Fibroblast of skin of left biceps (primary cell): ENCODE measurements around the gene ZNF614.
"Not testable (repeated sequence)": the region's sequence is repeated elsewhere in the genome, so short reads cannot be mapped to it uniquely, and the experiment has no call there.

Experiments used
- DNase-seq, 2 experiments: peaks; one replicate each; pipeline ENCODE4 v3.0.0-alpha.2; 2013; ENCODE audit warnings: low read depth in 2 of 2

Gene ZNF614

DNA sequence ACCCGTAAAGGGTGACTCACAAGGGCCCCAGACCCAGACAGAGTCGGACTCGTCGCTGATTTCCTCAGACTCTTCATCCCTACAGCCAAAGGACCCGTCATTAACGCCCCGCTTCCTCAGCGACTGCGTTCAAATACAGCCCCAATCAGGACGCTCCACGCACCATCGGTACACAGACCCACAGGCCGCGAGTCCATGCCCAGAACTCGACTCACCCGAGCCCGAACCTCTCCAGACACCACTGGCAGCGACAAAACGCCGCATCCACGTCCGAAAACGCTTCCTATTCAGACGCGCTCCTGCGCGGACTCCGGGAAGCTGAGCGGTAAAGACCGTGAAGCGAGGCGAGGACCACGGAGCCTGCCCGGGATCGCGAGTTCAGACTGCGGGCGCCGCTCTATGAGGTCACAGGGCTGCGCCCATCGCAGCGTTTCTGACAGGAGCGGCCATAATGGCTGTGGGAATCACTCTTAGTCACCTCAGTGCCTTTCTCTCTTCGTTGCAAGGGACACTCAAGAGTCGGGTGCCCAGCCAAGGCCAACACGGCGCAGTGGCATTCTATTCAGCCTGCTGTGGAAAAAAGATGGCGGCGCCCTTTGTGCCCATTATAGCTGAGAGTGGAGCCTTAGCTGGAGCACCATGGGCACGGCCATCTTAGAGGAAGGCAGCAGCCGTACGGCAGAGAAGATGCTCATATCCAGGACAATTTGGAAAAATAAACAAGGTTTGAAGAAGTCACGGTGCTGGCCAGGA, at the start of gene ZNF614:
Gene ZNF614 (minus strand): TSS at position 353 of the 753 bp plus-strand sequence. CDS start 2,634 bp downstream, outside the sequence.
- DNase-seq, result peak; percentile 44 to 59

DNA sequence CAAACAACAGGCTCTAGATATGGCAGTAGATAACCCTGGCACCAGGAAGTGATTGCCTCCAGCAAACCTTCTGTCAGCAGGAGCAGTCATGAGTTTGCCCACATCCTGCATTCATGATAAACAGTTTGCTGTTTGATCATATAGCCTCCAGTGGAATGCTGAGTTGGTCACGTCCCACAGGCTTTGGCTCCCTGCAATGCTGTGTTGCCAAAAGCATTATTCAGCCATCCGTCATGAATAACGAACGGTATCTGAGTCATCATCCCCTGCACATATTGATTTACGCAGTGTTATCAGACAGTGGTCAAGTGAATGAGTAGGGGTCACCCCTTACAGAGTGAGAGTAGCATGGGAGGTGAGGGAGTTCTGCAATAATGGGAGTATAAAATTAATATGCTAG, 42.3 kb upstream of the ZNF614 start:
- DNase-seq, result no peak

DNA sequence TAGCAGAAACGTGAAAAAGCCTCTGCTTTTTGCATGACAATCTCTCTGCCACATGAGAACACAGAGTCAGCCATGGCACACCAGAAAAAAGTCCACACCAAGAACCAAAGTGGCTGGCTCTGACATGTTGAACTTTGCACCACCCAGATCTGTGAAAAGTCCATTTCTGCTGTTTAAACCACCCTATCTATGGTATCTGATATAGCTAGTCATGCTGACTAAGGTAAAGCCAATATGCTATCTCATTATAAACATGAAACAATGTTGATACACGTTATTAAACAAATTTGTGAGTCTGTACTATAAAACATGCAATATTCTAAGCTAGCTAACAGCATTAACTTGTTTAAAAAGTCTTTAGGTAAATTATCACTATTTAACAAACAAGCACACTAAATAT, 41.5 kb upstream of the ZNF614 start:
- no peak for DNase-seq

DNA sequence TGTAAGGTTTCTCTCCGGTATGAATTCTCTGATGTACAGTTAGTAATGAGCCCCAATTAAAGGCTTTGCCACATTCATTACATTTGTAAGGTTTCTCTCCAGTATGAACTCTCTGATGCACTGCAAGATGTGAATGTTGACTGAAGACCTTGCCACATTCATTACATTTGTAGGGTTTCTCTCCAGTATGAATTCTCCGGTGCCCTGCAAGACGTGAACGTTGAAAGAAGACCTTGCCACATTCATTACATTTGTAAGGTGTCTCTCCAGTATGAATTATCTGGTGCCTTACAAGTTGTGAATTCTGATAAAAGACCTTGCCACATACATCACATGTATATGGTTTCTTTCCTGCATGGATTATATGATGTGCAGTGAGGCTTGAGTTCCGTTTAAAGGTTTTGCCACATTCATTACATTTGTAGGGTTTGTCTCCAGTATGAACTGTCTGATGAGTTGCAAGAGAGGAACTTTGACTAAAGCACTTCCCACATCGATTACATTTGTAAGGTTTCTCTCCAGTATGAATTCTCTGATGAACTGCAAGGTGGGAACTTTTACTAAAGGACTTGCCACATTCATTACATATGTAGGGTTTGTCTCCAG, 38.2 kb upstream of the ZNF614 start:
- DNase-seq, result no peak

DNA sequence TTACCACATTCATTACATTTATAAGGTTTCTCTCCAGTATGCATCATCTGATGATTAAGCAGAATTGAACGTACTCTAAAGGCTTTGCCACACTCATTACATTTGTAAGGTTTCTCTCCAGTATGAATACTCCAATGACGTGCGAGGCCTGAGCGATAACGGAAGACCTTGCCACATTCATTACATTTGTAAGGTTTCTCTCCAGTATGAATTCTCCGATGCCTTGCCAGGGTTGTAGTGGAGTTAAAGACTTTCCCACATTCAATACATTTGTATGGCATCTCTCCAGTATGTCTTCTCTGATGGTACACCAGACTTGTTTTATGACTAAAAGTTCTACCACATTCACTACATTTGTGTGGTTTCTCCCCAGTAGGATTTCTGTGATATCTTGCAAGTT, 37.2 kb upstream of the ZNF614 start:
- DNase-seq, result no peak

DNA sequence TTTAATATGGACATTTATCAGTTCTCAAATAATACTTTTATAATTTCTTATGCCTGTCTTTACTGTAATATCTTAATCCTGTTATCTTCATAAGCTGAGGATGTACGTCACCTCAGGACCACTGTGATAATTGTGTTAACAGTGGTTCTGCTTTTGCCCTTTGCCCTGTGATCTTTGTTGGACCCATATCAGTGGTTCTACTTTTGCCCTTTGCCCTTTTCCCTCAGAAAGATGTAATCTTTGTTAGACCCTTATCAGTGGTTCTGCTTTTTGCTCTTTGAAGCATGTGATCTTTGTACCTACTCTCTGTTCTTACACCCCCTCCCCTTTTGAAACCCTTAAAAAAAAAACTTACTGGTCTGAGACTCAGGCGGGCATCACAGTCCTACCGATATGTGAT, 28.3 kb upstream of the ZNF614 start:
- not testable (repeated sequence) for DNase-seq

DNA sequence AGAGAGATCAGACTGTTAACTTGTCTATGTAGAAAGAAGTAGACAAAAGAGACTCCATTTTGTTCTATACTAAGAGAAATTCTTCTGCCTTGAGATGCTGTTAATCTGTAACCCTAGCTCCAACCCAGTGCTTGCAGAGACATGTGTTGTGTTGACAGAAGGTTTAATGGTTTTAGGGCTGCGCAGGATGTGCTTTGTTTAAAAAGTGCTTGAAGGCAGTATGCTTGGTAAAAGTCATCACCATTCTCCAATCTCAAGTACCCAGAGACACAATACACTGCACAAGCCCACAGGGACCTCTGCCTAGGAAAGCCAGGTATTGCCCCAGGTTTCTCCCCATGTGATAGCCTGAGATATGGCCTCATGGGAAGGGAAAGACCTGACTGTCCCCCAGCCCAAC, 23.6 kb upstream of the ZNF614 start:
- not testable (repeated sequence) for DNase-seq

DNA sequence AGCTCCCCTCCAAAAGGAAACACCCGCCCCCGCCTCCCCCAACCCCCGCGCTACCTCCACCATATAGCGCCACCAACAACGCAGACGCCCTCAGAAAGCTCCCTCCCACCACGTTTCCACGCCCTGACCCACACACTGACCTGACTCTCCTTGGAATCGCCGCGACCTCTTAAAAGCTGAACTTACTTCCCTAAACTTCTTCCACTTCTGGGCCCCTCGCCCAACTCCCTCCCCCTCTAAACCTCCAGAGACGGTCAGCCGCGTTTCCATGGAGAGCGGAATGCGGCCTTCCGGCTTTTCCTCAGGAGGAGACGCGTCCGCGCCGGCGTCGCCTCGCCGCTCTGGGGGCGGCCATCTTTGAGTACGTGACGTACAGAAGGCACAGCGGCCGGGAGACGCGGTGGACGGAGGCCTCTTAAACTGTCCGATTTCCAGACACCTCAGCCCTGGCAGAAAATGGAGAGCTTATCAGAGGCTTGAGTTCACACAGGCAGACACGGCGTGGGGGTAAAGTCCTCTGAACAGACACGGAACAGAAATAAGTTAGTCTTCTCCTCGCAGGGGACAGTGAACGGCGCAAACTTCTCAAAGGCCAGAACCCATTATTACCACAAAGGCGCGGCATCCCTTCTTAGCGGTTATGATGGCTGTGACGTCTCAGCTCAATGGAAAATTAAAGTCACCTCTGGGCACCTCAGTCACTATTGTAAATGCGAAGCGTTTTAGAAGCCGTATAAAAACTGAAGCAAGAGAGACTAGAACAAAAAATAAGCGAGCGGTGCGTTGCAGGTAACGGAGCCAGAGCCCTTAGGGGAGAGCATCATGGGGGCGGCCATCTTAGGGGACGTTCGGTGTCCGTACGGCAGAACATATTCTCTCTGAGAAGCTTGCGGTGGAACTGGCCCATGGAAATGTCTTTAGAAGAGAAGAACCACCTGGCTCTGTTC, 20.6 kb upstream of the ZNF614 start, which contains the start of gene ZNF432:
Gene ZNF432 (minus strand): TSS at position 284 of the 947 bp plus-strand sequence. CDS start 1,970 bp downstream, outside the sequence.
- DNase-seq, result peak; percentile 78 to 85

DNA sequence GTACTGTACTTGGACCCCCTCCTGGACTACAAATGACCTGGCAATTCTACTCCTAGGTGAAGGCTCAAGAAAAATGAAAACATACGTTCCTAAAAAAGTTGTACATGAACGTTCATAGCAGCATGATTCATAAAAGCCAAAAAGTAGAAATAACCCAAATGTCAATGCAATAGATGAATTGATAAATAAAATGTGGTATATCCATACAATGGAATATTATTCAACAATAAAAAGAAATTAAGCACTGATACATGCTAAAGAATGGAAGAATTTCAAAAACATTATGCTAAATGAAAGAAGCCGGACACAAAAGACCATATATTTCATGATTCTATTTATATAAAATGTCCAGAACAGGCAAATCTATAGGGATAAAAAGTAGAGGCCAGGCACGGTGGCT, 11.0 kb upstream of the ZNF614 start:
- no peak for DNase-seq

DNA sequence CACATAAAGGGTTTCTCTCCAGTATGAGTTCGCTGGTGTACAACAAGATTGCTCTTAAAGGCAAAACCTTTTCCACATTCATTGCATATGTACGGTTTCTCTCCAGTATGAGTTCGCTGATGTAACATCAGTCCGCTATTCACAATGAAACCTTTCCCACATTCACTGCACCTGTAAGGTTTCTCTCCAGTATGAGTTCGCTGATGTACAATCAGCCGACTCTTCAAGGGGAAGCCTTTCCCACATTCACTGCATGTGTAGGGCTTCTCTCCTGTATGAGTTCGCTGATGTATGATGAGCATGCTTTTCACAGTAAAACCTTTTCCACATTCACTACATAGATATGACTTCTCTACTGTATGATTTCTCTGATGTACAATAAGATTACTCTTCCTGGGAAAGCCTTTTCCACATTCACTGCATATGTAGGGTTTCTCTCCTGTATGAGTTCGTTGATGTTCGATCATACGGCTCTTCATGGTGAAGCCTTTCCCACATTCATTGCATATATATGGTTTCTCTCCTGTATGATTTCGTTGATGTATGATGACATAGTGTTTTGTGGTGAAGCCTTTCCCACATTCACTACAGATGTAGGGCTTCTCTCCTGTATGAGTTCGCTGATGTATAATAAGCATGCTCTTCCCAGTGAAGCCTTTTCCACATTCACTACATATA, 6.0 kb upstream of the ZNF614 start:
- no peak for DNase-seq

DNA sequence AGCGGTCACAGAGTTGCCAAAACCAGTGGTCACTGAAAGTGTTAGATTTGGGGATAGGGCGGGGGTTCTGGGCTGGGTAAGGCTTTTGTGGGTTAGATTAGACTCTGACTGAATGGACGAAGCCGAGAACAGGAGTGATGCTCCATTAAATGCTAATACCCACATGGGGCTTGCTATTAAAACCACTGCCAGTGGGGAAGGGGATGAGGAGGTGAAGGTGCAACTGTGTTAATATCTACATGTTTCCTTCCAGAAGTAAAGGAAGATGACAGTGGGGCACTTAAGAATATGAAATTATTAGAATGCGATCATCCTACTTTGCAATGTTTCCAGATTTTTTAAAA, 573 bp upstream of the ZNF614 start:
- no peak for DNase-seq

DNA sequence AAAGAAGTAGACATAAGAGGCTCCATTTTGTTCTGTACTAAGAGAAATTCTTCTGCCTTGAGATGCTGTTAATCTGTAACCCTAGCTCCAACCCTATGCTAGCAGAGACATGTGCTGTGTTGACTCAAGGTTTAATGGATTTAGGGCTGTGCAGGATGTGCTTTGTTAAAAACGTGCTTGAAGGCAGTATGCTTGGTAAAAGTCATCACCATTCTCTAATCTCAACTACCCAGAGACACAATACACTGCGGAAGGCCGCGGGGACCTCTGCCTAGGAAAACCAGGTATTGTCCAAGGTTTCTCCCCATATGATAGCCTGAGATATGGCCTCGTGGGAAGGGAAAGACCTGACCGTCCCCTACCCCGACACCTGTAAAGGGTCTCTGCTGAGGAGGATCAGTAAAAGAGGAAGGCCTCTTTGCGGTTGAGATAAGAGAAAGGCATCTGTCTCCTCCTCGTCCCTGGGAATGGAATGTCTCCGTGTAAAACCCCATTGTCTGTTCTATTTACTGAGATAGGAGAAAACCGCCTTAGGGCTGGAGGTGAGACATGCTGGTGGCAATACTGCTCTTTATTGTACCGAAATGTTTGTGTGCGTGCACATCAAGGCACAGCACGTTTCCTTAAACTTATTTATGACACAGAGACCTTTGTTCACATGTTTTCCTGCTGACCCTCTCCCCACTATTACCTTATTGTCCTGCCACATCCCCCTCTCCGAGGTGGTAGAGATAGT, 1.8 kb downstream of the ZNF614 start:
- not testable (repeated sequence) for DNase-seq

DNA sequence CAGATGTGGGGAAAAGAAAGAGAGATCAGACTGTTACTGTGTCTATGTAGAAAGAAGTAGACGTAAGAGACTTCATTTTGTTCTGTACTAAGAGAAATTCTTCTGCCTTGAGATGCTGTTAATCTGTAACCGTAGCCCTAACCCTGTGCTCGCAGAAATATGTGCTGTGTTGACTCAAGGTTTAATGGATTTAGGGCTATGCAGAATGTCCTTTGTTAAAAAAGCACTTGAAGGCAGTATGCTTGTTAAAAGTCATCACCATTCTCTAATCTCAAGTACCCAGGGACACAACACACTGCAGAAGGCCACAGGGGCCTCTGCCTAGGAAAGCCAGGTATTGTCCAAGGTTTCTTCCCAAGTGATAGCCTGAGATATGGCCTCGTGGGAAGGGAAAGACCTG, 3.7 kb downstream of the ZNF614 start:
- DNase-seq, result not testable (repeated sequence)

DNA sequence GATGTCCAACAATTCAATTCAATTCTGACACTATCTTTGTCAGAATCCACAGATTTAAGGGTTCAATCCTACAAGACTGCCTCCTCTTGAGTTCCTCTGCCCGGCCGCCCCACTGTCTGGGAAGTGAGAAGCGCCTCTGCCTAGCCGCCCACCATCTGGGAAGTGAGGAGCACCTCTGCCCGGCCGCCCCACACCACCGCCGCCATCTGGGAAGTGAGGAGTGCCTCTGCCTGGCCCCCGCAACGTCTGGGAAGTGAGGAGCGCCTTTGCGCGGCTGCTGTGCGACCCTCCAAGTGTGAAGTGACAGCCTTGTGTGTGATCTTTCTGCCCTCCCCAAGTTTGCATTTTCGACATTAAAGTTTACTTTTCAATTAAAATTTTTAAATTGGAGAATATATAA, 6.0 kb downstream of the ZNF614 start:
- DNase-seq, result no peak

DNA sequence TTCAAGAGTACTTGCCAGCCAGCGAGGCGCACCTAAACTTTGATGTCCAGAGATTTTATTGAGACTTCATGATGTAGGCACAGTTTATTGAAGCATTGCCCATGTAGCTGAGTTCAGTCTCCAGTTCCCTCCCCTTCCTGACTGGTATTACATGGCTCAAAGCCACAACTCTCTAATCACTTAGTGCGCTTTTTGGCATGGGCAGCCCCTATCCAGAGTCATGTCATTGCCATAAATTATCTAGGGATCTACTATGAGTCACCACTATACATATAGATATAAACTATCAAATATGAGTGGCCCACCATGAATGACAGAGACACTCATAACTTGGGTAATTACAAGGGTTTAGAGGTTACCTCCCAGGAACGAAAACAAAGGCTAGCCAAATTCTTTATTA, 7.7 kb downstream of the ZNF614 start:
- no peak for DNase-seq

DNA sequence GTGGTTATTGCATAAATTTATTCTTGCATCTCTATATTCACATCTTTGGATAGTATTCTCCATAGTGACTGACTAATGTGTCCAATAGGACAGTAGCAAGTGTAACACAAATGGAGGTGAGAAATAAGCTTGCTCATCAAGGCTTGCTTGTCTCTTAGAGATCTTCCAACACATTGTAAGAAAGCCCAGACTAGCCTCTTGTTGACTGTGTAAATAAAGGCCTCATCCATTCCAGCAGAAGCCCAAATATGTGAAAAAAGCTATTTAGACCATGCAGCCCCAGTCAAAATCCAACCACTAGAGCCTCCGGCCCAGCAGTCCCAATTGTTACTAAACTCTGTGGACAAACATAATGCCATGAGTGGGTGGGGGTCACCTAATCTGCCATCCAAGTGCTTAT, 17.5 kb downstream of the ZNF614 start:
- no peak for DNase-seq

DNA sequence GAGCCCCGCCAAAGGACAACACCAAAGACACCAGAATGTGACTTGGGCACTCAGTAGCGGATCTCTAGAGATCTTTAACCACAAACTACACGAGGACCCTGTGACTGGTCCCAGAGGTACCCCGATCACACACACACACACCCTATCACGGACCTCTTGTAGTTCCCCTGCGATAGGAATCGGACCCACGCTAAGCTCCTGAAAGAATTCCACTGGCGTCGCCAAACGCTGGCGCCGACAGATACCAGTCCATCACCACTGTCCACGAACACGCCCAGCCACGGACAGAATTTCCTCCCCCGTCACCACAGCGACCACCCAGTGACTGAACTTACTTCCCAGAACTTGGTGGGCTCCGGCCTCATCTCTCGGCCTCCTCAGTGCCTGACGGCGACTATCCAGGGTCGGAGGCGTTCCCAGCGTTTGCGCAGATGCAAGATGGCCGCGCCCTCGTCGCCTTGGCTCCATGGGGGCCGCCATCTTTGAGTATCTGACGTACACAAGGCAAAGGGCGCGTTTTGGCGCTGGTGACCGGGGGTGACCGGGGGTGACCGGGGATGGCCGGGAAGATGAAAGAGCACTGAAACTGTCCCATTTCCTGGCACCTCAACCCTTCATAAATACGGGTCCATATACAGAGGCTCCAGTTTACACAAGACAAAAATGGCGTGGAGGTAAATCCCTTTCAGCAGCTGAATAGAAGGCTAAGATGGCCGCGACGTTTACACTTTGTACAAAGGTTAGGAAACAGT, 20.2 kb downstream of the ZNF614 start, which contains the start of gene ZNF615:
Gene ZNF615 (minus strand): TSS at position 406 of the 752 bp plus-strand sequence. CDS start 4,500 bp downstream, outside the sequence.
- DNase-seq, result peak; percentile 57 to 60

DNA sequence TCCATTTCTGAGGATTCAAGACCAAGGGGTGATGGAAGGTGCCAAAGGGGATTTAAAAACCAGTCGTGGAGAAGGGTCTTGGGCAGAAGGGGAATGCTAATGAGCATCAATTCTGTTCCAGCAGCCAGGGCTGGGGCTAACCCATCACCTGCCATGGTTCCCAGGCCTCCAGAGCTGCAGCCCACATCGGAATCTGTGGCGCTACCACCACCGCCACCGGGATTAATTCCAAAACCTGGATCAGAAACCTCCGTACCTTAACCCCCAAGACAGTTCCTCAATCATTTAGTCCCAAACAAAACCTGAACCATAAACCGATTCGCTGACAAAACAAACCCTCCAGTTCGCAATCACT, 20.8 kb downstream of the ZNF614 start:
- no peak for DNase-seq

DNA sequence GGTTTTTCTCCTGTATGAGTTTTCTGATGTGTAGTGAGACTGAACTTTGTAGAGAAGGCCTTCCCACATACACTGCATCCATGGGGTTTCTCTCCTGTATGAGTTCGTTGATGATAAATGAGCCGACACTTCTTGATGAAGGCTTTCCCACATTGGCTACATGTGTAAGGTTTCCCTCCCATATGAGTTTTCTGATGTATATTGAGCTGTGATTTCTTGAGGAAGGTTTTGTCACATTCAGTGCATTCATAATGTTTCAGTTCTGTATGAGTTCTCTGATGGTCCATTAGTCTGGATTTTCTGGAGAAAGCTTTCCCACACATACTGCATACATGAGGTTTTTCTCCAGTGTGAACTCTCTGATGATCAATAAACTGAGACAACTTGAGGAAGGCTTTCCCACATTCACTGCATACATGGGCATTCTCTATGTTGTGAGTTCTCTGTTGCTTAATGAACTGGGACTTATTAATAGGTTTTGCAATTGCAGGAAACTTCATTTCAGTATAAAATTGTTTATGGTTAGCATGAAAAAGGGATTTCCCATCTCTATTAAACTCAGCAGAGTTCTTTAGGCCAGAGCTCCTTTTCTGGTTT, 34.0 kb downstream of the ZNF614 start:
- DNase-seq, result no peak

DNA sequence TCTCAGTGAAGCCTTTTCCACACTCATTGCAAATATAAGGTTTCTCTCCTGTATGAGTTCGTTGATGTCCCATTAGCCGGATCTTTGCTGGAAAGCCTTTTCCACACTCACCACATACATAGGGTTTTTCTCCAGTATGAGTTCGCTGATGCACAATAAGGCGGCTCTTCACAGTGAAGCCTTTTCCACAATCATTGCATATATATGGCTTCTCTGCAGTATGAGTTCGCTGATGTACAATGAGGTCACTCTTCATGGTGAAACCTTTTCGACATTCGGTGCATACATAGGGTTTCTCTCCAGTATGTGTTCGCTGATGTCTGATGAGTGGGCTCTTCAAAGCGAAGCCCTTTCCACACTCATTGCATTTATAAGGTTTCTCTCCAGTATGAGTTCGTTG, 34.8 kb downstream of the ZNF614 start:
- no peak for DNase-seq
